Measurements from ENCODE around the gene HTRA1.

The HTRA1 gene

DNA sequence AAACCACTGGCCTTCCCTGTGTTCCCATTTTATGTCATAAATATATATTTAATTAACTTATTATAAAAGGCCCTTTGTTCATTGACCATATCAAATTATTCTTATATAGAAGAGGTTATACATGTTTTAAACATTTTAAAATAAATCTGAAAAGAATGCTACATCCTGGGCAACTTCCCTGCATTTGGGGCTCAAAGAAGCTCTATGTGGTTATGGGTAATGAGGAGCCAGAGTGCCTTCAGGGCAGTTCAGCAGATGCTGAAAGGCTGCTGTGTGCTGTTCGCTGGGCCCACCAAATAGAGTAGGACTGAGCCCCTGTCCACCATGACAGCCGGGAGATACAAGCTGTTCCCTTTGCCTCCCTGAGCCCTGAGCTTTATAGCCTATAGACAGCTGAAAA is 35.9 kb downstream of the HTRA1 start:
- DNase-seq: no peak

DNA sequence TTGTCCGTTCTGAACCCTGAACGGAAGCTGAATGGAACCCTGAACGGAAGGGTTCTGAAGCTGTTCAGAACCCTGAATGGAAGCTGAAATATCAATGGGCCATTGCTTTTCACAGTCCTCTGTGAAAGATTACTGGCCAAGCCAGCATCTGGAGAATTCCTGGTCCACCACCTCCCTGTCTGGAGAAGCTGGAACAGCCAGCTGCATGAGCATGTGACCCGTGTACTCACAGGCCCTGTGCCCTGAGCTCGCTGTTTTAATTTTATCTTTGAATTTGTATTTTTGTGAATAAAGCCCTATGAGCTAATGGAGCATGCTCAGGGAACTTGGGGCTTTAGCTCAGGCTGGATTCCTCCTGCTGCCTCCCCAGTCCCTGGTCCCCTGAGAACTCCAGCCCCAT is 37.2 kb downstream of the HTRA1 start:
- DNase-seq: no peak

DNA sequence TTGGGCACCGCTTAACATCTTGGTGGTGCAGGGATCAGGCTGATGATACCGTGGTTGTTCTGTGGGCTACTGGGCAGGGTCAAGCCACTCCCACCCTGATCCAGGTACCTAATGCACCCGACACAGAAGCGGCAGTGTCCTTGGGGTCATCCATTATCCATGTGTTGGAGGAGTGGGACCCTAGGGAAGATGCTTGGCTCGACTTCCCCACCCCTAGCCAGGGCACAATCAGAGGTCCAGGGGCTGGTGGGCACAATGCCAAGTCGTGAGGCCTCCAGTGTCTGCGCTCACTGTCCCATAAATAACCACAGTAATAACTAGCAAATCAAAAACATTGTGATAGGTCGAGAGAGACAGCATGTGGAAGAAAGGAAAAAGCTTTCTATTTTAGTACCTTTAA is 37.7 kb downstream of the HTRA1 start:
- DNase-seq: no peak

DNA sequence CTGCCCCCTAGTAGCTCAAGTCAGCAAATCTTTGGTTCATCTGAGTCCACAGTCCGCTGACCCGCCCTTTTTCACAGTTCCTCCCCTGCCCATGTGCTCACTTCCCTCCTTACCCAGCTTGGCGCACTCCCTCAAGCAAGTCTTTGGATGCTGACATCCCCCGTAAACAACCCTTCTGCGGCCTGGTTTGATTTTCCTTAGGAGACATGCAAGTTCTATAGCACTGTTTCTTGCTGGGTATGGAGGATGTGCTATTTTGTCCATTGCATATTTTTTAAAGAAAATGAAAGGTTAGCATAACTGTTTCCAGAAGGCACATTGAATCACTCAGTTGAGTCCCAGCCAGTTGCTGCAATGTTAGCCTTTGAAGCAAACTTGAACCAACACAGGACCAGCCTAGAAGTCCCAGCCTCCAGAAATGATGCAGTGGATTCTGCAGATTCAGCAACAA is 38.2 kb downstream of the HTRA1 start:
- DNase-seq: no peak

DNA sequence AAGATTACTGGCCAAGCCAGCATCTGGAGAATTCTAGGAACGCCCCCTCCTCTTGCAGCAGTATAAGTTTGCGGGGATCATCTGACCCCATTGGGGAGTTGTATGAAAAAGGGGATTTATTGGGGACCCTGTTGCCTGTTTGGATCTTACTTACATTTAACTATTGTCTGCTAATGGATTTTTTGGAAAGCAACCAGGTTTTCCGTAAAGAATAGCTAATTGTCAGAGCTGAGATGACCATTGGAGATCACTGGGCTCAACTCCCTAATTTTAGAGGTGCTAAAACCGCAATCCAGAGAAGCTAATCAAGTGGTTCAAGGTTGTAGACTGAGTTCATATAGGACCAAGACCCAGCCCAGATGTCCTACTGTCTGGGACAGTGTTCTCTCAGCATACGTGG is 38.8 kb downstream of the HTRA1 start:
- DNase-seq: no peak

DNA sequence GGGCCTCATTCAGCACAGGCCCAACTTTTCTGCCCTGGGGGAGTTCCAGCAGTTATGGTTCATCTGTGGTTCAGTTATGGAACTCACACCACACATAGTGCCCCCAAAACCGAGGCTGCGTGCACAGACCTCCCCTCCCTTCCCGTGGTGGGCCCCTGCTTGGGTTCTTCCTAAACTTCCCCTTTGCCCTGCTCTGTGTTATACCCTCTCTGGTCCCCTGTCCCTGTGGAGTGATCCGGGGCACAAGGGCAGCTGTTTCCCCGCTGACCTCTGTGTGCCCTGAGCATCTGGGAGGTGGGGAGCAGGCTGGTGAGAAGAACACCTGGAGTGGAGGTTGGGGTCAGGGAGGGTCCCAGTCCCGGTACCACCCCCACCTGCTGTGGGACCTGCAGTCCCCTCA is 39.4 kb downstream of the HTRA1 start:
- DNase-seq: no peak

DNA sequence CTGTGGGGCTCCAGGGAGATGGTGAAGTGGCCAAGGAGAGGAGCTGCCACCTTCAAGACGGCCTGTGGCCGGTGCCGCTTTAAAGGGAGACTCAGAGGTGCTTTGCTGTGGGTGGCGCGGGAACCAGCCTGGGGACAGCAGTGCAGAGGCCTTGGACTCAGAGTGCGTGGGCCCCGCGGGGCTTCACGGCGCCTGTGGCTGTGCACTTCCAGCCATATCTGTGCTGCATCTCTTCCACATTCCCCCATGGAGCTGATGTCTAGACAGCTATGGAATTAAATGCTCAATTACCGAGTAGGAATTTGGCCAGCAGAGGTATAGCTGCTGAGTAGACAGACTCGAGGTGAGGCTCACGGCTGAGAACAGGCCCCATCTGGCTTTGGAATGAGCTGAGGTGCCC is 41.7 kb downstream of the HTRA1 start:
- DNase-seq: no peak

DNA sequence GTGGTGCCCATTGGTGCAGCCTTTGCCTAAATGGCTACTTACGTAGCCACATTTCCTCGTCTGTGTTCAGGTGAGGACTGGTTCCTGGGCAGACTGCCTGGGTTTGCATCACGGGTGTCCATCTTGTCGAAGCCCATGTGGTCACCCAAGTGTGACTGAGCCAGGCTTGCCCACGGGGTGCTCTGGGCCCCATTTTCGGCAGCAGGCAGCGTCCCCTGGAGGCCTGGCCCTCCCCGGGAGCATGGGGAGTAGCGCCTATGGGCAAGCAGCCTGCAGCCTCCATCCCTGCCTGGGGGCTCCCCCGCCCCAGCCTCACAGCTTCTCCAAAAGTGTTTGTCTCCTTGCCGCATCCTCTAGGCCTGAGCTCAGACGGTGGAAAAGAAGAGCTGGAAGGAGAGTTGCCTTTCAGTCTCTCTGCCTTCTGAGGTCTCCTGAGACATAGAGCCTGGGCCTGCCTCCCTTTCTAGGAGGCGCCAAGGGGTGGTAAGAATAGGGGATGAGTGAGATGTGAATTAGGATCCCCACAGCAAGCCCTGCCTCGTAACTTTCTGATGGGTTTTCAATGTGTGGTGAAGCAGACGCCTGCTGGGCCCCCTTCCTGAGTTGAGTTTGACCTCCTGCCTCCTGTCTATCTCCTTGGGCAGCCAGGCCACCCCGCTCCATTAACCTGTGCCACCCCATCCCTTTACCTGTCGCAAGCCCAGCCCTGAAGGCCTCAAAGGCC is 42.7 kb downstream of the HTRA1 start:
- DNase-seq: no peak

DNA sequence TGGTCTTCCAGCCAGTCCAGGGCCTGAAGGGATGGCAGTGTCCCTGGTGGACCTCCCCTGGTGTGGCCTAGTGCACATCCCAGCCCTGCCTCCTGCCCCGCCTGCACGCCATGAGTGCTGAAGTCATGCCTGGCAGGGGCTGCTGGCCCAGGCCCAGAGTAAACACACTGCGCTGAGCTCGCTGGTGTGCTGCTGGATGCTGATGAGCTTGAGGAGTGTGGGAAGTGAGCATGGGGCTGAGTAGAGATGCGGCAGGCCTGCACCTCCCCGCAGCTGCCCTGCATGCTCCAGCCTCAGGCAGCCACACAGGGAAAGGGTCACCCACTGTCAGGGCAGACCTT is 43.2 kb downstream of the HTRA1 start:
- no peak for DNase-seq

DNA sequence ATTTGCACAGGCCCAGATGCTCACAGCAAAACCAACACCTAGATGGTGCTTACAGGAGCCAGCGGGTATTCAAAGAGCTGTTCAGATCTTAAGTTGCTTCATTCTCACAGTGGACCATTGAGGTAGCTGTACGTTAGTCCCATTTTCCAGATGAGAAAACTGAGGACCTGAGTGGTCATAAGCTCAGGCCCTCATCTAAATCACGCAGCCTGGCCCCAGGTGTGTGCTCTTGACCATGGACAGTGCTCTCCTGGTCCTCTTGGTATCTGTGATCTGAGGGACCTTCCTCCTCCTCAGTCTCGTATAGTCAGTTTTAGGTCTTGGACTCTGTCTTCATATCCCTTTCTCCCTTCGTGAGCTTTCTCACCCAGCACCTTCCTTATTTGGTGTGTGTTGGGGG is 43.7 kb downstream of the HTRA1 start:
- no peak for DNase-seq

DNA sequence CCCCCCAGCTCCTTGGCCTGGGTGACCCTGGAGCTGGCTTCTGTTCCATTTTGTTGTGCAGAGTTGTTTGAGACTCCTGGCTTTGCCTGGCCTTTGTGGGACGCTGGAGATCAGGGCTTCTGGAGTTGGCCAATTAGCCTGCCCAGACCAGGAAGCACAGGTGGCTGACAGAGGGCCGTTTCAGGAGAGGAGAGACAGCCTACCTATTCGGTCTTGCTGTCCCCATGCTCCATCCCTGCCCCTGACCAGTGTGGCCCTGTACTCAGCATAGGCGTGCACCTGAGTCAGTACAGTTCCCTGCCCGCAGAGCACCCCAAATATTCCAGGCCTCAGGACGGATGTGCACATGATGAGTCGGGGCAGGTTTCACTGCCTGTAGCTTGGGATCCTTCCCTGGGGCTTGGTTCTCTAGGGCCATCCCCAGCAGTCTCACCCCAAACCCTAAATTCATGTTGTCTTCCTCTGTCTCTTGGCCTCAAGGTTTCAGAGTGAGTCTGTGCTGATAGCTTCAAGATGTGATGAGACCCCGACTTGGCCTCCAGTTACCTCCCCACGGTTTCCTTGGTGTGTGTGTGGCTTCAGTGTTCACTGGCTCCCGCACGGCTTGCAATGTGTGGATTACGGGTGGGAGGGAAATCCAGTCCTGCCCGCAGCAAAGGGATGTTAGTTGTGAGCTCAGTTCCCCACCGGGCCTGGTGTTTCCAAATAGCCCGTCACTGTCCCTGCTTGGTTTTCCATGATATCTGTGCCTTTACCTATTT is 44.7 kb downstream of the HTRA1 start:
- DNase-seq: no peak

DNA sequence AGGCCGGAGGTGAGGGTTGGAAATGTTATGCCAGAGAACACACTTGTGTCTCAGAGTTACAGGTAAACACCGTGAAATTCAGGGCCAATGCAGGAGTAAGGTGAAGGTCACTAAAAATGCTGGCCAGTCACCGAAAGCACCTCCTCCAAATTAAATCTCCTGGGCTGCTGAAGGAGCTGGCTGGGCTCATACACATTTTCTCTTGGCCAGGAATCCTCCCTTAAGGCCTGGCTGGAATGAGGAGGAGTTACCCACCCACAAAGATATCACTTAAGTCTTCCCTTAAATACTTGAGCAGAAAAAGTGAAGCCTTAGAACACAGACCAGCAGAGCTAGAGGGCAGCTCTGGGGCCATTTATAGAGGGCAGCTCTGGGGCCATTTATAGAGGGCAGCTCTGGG is 46.3 kb downstream of the HTRA1 start:
- no peak for DNase-seq

DNA sequence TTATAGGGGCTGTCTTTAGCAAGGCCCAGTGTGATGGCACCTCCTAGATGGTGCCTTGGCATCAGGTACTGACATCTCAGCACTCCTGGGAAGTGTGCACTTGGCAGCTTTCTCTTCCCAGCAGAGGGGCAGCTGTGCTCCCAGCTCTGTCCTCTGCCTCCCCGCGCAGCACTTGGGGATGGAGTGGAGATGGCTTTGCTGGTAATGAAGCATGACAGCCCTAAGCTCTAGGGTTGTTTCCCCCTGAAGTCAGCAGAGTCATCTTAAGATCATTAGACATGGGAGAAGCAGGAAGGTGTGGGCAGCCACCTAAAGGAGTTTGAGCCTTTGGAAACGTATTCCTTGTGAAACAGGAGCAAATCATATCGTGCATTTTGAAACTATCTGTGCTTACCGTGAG is 46.7 kb downstream of the HTRA1 start:
- no peak for DNase-seq

DNA sequence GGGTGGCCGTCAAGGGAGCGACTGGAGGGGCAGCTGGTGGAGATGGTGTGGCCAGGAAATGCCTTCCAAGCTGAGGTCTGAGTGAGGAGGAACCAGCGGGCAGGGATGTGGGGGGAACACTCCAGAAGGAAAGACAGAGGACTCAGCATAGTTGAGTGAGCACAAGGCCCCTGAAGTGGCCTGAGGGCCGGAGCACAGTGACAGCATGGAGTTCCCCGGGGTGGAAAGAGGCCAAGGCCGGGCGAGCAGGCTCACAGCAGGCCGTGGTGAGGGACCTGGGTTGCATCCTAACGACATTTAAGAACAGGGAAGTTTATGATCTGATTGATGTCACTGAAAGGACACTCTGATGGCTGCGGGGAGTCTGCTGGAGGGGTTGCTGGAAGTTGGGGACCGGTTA is 48.0 kb downstream of the HTRA1 start:
- DNase-seq: no peak

DNA sequence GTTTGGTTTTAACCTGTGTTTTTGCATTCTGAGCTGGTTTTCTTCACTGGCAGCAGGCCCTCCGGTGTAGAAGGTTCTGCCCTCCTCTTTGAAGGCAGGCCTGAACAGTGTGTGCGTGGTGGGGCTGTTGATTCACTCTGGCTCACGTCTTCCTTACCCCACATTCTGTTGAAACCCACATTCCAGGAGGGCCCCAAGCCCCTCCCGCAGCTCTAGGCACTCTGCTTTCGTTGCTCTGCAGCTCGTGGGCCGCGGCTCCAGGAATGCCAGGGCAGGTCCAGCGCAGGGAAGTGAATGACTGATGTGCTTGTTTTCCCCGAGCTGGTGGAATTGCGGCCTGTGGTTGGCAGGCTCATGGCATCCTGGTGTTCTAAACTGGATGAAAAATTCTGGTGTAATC is 49.0 kb downstream of the HTRA1 start:
- no peak for DNase-seq

DNA sequence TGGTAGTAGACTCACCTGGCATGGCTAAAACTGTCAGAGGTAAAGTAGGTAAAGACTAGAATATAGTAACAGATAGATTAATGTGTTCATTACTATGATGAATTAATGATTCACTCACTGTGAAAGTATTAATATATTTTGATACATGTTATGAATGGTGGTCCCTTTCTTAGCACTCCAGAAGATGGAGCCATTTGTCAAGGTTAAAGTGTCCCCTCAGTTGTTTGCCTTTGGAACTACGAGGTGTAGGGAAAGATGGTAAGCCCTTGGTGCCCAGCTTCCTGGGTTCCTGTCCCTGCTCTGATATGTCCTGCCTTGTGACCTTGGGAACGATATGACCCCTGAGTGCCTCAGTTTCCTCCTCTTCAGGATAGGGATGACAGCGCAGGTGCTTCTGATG is 49.4 kb downstream of the HTRA1 start:
- DNase-seq: no peak

DNA sequence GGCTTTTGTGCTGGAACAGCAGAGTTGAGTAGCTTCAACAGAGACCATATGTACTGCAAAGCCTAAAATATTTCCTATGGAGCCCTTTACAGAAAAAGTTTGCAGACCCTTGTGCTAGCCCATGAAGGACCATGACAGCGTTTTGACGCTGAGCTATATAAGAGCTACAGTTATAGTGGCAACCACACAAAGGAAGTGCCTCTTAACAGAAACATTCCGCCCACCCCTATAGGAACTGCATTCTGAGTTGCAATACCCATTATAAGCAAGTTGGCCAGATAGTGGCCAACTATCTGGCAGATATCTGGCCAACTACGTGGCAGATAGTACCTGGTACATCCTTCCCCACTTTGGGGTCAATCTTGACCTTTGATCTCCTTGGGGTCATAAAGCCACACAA is 51.7 kb downstream of the HTRA1 start:
- DNase-seq: no peak

DNA sequence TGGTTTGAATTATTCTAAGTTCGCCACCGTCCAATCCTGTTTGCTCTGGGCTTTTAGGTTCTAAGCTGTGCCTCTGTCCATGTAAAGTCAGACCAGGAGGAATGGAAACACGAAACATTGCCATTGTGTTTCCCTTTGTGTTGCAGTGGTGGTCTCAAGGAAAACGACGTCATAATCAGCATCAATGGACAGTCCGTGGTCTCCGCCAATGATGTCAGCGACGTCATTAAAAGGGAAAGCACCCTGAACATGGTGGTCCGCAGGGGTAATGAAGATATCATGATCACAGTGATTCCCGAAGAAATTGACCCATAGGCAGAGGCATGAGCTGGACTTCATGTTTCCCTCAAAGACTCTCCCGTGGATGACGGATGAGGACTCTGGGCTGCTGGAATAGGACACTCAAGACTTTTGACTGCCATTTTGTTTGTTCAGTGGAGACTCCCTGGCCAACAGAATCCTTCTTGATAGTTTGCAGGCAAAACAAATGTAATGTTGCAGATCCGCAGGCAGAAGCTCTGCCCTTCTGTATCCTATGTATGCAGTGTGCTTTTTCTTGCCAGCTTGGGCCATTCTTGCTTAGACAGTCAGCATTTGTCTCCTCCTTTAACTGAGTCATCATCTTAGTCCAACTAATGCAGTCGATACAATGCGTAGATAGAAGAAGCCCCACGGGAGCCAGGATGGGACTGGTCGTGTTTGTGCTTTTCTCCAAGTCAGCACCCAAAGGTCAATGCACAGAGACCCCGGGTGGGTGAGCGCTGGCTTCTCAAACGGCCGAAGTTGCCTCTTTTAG is 52.9 kb downstream of the HTRA1 start:
- no peak for DNase-seq

DNA sequence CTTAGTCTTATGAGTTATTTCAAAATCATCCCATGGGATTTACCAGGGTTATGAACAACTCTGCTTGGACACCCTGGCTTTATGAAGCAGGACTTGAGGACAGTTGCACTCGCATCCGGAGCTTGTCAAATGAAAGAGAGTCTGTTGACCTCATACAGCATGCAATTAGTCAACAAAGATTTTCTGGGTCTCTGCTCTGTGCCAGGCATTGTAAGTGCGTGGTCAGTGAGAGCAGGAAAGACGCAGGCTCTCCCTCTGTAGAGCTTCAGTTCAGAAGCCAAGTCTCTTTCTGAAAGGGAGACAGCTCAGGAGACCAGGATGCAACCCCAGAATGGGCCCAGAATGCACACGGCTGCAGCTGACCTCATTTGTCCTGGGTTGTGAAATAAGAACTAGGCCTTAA is 53.7 kb downstream of the HTRA1 start:
- DNase-seq: no peak

DNA sequence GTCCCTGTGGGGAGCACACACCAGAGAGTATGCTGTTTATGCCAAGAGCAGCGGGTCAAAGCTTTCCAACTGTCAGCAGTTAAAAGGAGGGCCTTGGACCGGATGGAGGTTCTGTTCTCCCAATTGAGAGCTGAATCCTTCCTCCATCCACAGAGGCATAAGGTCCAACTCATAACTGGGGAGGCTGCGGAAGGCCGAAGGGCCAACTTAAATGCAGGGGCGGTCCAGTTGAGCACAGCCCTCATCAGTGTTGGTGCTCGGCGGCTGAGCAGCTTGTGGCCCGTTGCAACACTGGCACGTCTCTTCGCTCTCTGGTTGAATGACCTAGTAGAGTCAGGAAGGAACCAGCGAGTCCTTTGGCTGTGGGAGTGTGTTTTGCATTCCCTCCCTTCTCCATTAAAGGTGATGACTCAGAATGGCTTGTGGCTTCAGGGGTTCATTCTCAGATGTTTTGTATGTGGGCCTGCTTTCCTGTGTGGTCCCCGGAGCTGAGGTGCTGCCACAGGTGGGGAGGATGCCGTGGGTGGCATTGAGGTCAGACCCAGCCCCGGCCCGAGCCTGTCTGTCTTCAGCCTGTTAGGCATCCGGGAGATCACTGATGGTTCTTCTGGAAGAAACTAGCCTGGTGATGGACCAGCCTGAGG is 54.4 kb downstream of the HTRA1 start:
- DNase-seq: no peak

DNA sequence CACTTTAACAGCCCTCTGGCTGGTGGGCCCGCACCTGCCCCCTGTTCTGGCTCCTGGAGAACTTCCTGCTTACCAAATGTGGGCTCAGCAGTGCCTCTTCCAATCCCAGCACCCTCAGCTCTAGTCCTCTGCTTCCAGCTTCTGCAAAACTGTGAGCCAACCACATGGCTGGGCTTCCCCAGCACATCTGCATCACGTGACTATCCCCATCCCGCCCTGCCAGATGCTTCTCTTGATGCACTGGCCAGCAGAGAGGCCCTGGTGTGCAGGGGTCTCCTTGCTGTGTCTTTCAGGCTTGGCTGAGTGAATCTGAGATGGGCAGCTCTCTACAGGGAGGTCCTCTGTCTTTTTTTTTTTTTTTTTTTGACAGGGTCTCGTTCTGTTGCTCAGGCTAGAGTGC is 55.4 kb downstream of the HTRA1 start:
- no peak for DNase-seq

DNA sequence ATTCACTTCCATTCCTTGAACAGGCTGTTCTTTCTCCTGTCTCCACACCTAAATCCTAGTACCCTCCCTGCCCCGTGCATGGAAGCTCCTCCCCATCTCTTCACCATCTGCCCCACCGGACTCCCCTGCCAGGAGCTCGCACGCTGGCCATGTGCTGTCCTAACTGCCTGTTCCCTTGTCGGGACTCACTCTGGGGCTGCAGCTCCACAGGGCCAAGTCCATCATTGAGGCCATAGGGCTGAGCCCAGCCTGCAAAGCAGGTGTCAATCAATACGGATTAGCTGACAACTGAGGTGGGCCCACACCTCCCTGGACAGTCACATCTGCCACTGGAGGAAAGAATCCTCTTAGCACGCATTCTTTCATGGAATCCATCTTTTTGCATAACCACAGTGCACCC is 57.8 kb downstream of the HTRA1 start:
- no peak for DNase-seq

DNA sequence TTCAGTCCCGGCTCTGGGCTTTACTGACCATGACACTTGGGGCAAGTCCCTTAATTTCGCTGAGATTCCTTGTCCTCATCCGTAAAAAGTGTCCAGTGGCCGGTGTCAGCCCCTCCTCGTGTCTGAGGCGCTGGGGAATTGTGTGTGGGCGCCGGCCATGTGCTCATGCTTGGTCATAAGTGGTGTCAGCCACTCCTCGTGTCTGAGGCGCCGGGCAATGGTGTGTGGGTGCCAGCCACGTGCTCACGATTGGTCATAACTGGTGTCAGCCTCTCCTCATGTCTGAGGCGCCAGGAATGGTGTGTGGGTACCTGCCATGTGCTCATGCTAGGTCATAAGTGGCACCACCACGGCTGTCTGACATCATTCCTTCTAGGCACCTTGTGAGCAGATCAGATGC is 58.5 kb downstream of the HTRA1 start:
- DNase-seq: no peak

DNA sequence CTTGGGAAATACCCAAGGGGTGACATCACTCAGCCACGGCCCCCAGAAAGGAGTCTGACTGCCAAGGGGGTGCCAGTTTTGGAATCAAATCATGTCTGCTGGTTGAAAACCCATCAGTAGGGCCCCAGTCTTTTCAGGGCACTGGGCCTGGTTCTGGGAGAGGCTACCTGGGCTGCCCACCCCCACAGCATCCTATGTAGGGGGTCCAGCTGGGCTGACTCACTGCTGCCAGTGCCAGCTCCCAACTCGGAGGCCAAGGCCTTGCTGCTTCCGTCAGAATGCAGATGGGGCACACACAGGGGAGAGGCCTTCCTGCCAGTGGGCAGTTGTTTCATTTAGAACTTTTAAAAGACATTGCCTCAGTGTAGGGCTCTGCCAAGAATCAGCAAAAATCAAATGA is 59.7 kb downstream of the HTRA1 start:
- DNase-seq: no peak

Measured in NCI-H1930 (cell line).